Caco-2 (cell line): ENCODE results near the gene TOX3. TPM values are rescaled to one million over a fixed set of nuclear protein-coding genes. Genes with fewer than 3 reads are reported as not detected.

Experiments used
- BruUV-seq: library from RNA; stranded (reverse); fragments of 400-500 nt; replicated peaks from 2 replicates; lab custom pipeline; 2021; lab: Mats Ljungman, UMichigan
- CTCF ChIA-PET: fragments of 300-600 bp; sonication (Branson Sonifier 250); formaldehyde crosslinking; loops from one replicate; lab custom pipeline; 2022; ENCODE audit warnings: antibody characterized with exemption; lab: Charles Lee
- POLR2A ChIA-PET: fragments of 300-600 bp; sonication (Branson Sonifier 250); formaldehyde crosslinking; loops from one replicate; lab custom pipeline; 2022; ENCODE audit warnings: antibody characterized with exemption; lab: Charles Lee
- DNase-seq, 2 experiments: peaks; one replicate each; pipeline versions ENCODE4 v3.0.0 to v3.0.0-alpha.2; 2020 to 2022
- H3K27me3 ChIP-seq: replicated peaks from 2 replicates; pipeline ENCODE4 v1.6.0; 2011; ENCODE audit warnings: low read length; ENCODE audit not compliant: control insufficient read depth, insufficient read depth
- H3K36me3 ChIP-seq: 2 replicates; pipeline ENCODE4 v1.5.1; 2011; ENCODE audit warnings: low read length; ENCODE audit not compliant: control insufficient read depth, insufficient read depth
- H3K4me1 ChIP-seq: fragments of 250-450 bp; sonication (Bioruptor Pico); 2 replicates; pipeline ENCODE4 v1.5.1; 2020; ENCODE audit warnings: mild to moderate bottlenecking
- H3K4me3 ChIP-seq: 2 replicates; pipeline ENCODE4 v1.5.1; 2011; ENCODE audit warnings: low read depth, mild to moderate bottlenecking, control low read depth, low read length
- H3K9me3 ChIP-seq: fragments of 250-450 bp; sonication (Bioruptor Pico); 2 replicates; pipeline ENCODE4 v1.5.1; 2020; ENCODE audit warnings: mild to moderate bottlenecking, moderate library complexity
- H3K27ac Mint-ChIP-seq: one replicate; pipeline ENCODE4 v1.8.0; 2022; ENCODE audit warnings: mixed read lengths; ENCODE audit not compliant: unreplicated experiment
- H3K27me3 Mint-ChIP-seq: one replicate; pipeline ENCODE4 v1.8.0; 2022; ENCODE audit warnings: mixed read lengths; ENCODE audit not compliant: insufficient read depth, unreplicated experiment
- H3K36me3 Mint-ChIP-seq: one replicate; pipeline ENCODE4 v1.8.0; 2022; ENCODE audit warnings: mild to moderate bottlenecking, mixed read lengths; ENCODE audit not compliant: insufficient read depth, unreplicated experiment
- H3K4me1 Mint-ChIP-seq: one replicate; pipeline ENCODE4 v1.8.0; 2022; ENCODE audit warnings: low read depth, mixed read lengths; ENCODE audit not compliant: unreplicated experiment
- H3K4me3 Mint-ChIP-seq: one replicate; pipeline ENCODE4 v1.8.0; 2022; ENCODE audit warnings: mild to moderate bottlenecking, moderate library complexity, mixed read lengths; ENCODE audit not compliant: unreplicated experiment
- H3K9me3 Mint-ChIP-seq: one replicate; pipeline ENCODE4 v1.8.0; 2022; ENCODE audit warnings: mixed read lengths; ENCODE audit not compliant: unreplicated experiment
- intact Hi-C: fragments of 100-400 bp; cut with micrococcal nuclease; formaldehyde crosslinking; loops from one replicate; pipeline ENCODE4 v1.10.0; 2022; ENCODE audit not compliant: unreplicated experiment
- total RNA-seq: library from RNA; stranded (reverse); gene quantifications from 2 replicates; pipeline ENCODE4 v1.2.3, GENCODE V29; 2022
- TF ChIP-seq, protein P1 (sequence below), 2 experiments: fragments of 200-600 bp in 1 of 2; IDR thresholded peaks; 1 replicate in 1 of 2; 2 replicates in 1 of 2; pipeline versions ENCODE4 v1.5.1 to v1.8.0; 2011 to 2022; ENCODE audit warnings: antibody characterized with exemption in 1 of 2, control low read depth in 1 of 2, inconsistent platforms in 1 of 2, low read depth in 1 of 2, low read length in 1 of 2, mild to moderate bottlenecking in 1 of 2, moderate library complexity in 1 of 2; ENCODE audit not compliant: insufficient read depth in 1 of 2, severe bottlenecking in 1 of 2, unreplicated experiment in 1 of 2

Gene TOX3
- total RNA-seq, 1 experiment from 2014 or later = 3.6 TPM

DNA sequence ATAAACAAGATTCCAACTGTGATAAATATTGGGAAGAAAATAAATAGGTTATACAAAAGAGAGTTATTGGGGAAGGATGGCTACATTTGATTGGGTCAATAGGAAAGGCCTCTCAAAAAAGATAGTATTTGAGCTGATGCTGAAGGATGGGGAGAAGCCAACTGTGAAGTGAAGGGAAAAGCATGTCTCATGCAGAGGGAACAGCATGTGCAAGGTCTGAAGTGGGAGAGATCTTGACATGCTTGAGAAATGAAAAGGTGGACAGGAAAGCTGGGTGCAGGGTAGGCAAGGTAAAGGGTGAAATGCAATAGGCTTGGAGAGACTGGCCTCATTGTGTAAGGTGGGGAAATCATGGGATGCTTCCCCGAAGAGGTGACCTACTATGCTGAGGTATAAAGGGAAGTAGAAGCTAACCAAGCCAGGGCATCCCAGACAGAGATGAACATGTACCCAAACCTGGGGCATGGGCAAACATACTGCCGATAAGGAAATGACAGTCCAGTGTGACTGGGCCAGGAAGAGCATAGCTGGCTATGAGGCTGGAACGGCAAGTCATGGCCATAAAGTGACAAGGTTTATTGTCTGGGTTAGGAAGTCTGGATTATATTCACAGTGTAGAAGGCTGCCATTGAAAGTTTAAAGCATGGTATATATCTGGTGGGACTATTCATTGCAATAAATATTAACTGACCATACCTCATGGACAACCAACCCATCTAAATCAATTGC, 91.2 kb downstream of the TOX3 start:
- TF ChIP-seq, protein P1, sequence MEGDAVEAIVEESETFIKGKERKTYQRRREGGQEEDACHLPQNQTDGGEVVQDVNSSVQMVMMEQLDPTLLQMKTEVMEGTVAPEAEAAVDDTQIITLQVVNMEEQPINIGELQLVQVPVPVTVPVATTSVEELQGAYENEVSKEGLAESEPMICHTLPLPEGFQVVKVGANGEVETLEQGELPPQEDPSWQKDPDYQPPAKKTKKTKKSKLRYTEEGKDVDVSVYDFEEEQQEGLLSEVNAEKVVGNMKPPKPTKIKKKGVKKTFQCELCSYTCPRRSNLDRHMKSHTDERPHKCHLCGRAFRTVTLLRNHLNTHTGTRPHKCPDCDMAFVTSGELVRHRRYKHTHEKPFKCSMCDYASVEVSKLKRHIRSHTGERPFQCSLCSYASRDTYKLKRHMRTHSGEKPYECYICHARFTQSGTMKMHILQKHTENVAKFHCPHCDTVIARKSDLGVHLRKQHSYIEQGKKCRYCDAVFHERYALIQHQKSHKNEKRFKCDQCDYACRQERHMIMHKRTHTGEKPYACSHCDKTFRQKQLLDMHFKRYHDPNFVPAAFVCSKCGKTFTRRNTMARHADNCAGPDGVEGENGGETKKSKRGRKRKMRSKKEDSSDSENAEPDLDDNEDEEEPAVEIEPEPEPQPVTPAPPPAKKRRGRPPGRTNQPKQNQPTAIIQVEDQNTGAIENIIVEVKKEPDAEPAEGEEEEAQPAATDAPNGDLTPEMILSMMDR (IDR thresholded peaks at IDR 0.05; ENCODE audit: insufficient read depth in 1 of 2, low read depth in 1 of 2, low read length in 1 of 2, severe bottlenecking in 1 of 2, unreplicated experiment in 1 of 2) = no peak
- Histone ChIP-seq H3K27me3 (no peaks in the 10 kb centered on the region), H3K4me3 (no peak overlapping the region), H3K36me3 (no peaks in the 10 kb centered on the region), H3K9me3 (no peaks in the 10 kb centered on the region), H3K4me1 (peaks cover 15% of the 10 kb centered on the region)
- intact Hi-C loops = loop anchor here (10.0 kb wide), 1 partner anchor 119 kb away; no protein-coding TSS in a partner anchor
- Mint-ChIP-seq H3K36me3 (no peaks in the 10 kb centered on the region), H3K27me3 (no peaks in the 10 kb centered on the region), H3K9me3 (no peaks in the 10 kb centered on the region), H3K27ac (peak overlapping the region; percentile 42), H3K4me1 (peaks cover 8% of the 10 kb centered on the region), H3K4me3 (no peak overlapping the region)
- POLR2A ChIA-PET = no interaction called here
- CTCF ChIA-PET = no interaction called here
- DNase-seq = no peak
- BruUV-seq = no TSS peak

DNA sequence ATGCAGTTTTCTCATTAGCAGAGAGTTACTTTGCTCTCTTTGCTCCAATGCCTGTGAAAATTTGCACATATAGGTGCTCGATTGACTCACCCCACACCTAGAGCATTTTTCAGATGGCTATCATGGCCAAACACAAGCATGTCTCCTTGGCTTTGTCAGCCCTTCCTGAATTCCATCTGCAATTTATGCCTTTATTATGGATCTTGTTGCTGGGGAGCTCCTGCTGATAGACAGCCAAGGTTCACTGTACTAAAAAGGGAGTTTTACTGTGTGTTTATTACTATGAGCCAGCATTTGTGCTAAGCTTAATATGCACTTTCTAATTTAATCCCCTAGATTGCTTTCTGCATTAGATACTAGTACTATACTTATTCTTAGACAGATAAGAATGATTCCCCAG, 93.3 kb downstream of the TOX3 start:
- Histone ChIP-seq H3K4me3 (no peak overlapping the region), H3K27me3 (no peaks in the 10 kb centered on the region), H3K4me1 (peaks cover 15% of the 10 kb centered on the region), H3K9me3 (no peaks in the 10 kb centered on the region), H3K36me3 (no peaks in the 10 kb centered on the region)
- Mint-ChIP-seq H3K4me3 (no peak overlapping the region), H3K4me1 (peaks cover 8% of the 10 kb centered on the region), H3K9me3 (peaks cover 7% of the 10 kb centered on the region), H3K36me3 (no peaks in the 10 kb centered on the region), H3K27me3 (no peaks in the 10 kb centered on the region), H3K27ac (no peak overlapping the region)
- TF ChIP-seq, protein P1 (IDR thresholded peaks at IDR 0.05; ENCODE audit: insufficient read depth in 1 of 2, low read depth in 1 of 2, low read length in 1 of 2, severe bottlenecking in 1 of 2, unreplicated experiment in 1 of 2) = no peak
- POLR2A ChIA-PET = no interaction called here
- BruUV-seq = no TSS peak
- intact Hi-C loops = loop anchor here (10.0 kb wide), 1 partner anchor 121 kb away; no protein-coding TSS in a partner anchor
- CTCF ChIA-PET = no interaction called here
- DNase-seq = no peak

DNA sequence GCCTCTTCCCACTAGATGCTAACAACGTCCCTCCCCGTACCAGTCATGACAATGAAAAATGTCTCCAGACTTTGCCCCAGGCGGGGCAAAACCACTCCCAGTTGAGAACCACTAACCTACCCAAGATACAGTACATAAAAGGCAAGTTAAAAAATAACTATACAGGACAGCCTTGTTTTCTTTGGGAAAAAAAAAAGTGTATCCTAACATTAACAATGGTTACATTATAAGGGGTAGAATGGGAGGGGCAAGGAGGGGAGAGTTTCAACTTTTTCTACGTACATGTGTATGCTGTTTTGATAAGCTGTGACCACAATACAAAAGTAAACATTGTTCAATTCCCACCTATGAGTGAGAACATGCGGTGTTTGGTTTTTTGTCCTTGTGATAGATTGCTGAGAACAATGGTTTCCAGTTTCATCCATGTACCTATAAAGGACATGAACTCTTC, 94.9 kb downstream of the TOX3 start:
- H3K27ac Mint-ChIP-seq = no peak overlapping the region
- Histone ChIP-seq H3K36me3 (no peaks in the 10 kb centered on the region), H3K9me3 (no peaks in the 10 kb centered on the region), H3K4me3 (no peak overlapping the region), H3K4me1 (peaks cover 15% of the 10 kb centered on the region), H3K27me3 (no peaks in the 10 kb centered on the region)
- peaks cover 8% of the 10 kb centered on the region for H3K4me1 Mint-ChIP-seq
- TF ChIP-seq, protein P1 (IDR thresholded peaks at IDR 0.05; ENCODE audit: insufficient read depth in 1 of 2, low read depth in 1 of 2, low read length in 1 of 2, severe bottlenecking in 1 of 2, unreplicated experiment in 1 of 2) = no peak
- CTCF ChIA-PET = no interaction called here
- POLR2A ChIA-PET = no interaction called here
- peak; percentile 31 to 62 for DNase-seq
- no peaks in the 10 kb centered on the region for H3K36me3 Mint-ChIP-seq
- intact Hi-C loops = loop anchor here (10.0 kb wide), 1 partner anchor 123 kb away; no protein-coding TSS in a partner anchor
- H3K27me3 Mint-ChIP-seq = no peaks in the 10 kb centered on the region
- H3K9me3 Mint-ChIP-seq = peaks cover 9% of the 10 kb centered on the region
- H3K4me3 Mint-ChIP-seq = no peak overlapping the region
- no TSS peak for BruUV-seq
